Neural progenitor cell (in vitro differentiated cells): ENCODE data around the gene TULP3.

Experiments
- CTCF ChIP-seq: fragments of 200-600 bp; sonication (generic); IDR thresholded peaks from 2 replicates; pipeline ENCODE4 v1.5.1; 2017; ENCODE audit warnings: antibody characterized with exemption, mild to moderate bottlenecking
- EZH2 ChIP-seq: fragments of 200-600 bp; sonication (generic); IDR thresholded peaks from 2 replicates; pipeline ENCODE4 v1.6.1; 2017; ENCODE audit warnings: antibody characterized with exemption, mild to moderate bottlenecking, moderate library complexity
- EZH2phosphoT487 ChIP-seq: fragments of 200-600 bp; sonication (generic); IDR thresholded peaks from 2 replicates; pipeline ENCODE4 v1.6.1; 2017; ENCODE audit warnings: antibody characterized with exemption

GRCh38 chr12:2858944-2859421 lies 31.7 kb upstream of the TULP3 start:
- TF ChIP-seq CTCF (no peak), EZH2 (no peak), EZH2phosphoT487 (no peak)
